Myocyte (in vitro differentiated cells): ENCODE results near the gene KRT73. TPM values are rescaled to one million over a fixed set of nuclear protein-coding genes. Genes with fewer than 3 reads are reported as not detected.

Source experiments
- DNase-seq: peaks from one replicate; pipeline ENCODE4 v3.0.0-alpha.2; 2012; ENCODE audit warnings: low read depth
- total RNA-seq: library from RNA; depleted of rRNA; stranded (reverse); fragments of >200 nt; gene quantifications from 2 replicates; pipeline ENCODE4 v1.2.3, GENCODE V29; 2014

KRT73 gene
- total RNA-seq, 1 donor from 2014 or later = not detected

- no peak for DNase-seq
Measured at GRCh38 chr12:52573743-52574142, 44.6 kb downstream of the KRT73 start, which contains the start of gene KRT74. KRT74 (minus strand) TSS chr12:52573843; CDS start chr12:52573777, 66 bp downstream.

GRCh38 chr12:52573306-52573705, 45.1 kb downstream of the KRT73 start:
- DNase-seq = no peak

- no peak for DNase-seq
Measured at GRCh38 chr12:52570511-52570910, 47.8 kb downstream of the KRT73 start.

GRCh38 chr12:52568111-52568510, 50.2 kb downstream of the KRT73 start:
- DNase-seq = no peak

GRCh38 chr12:52566847-52567291, 51.5 kb downstream of the KRT73 start:
- peak; percentile 3 for DNase-seq

GRCh38 chr12:52564582-52564981, 53.8 kb downstream of the KRT73 start:
- DNase-seq = no peak

GRCh38 chr12:52561880-52562449, 56.4 kb downstream of the KRT73 start:
- peak; percentile 6 for DNase-seq

- DNase-seq = no peak
Measured at GRCh38 chr12:52559979-52560378, 58.4 kb downstream of the KRT73 start.

GRCh38 chr12:52558781-52559445, 59.4 kb downstream of the KRT73 start:
- no peak for DNase-seq

Other genes with a start within 250 kb of the KRT73 start
- not detected in 2 replicates for gene KRT84, start 232.9 kb downstream of the KRT73 start, total RNA-seq
- not detected in 2 replicates for gene KRT82, start 212.2 kb downstream of the KRT73 start, total RNA-seq
- not detected in 2 replicates for gene KRT75, start 184.2 kb downstream of the KRT73 start, total RNA-seq
- gene KRT6B, start 166.4 kb downstream of the KRT73 start, total RNA-seq = not detected in 2 replicates
- gene KRT6C, start 144.8 kb downstream of the KRT73 start, total RNA-seq = not detected in 2 replicates
- not detected in 2 replicates for gene KRT6A, start 125.3 kb downstream of the KRT73 start, total RNA-seq
- gene KRT5, start 98.2 kb downstream of the KRT73 start, total RNA-seq = 2.8 and 3.3 TPM in 2 replicates
- gene KRT71, start 65.4 kb downstream of the KRT73 start, total RNA-seq = not detected in 2 replicates
- not detected in 2 replicates for gene KRT74, start 44.7 kb downstream of the KRT73 start, total RNA-seq
- not detected in 2 replicates for gene KRT72, start 17.1 kb downstream of the KRT73 start, total RNA-seq
- not detected in 2 replicates for gene KRT2, start 33.7 kb upstream of the KRT73 start, total RNA-seq
- gene KRT1, start 61.8 kb upstream of the KRT73 start, total RNA-seq = not detected in 2 replicates
- not detected in 2 replicates for gene KRT77, start 85.0 kb upstream of the KRT73 start, total RNA-seq
- not detected in 2 replicates for gene KRT76, start 158.8 kb upstream of the KRT73 start, total RNA-seq
- not detected in 2 replicates for gene KRT3, start 177.6 kb upstream of the KRT73 start, total RNA-seq
- gene KRT4, start 195.6 kb upstream of the KRT73 start, total RNA-seq = not detected in 2 replicates
- not detected in 2 replicates for gene KRT79, start 215.8 kb upstream of the KRT73 start, total RNA-seq
- not detected in 2 replicates for gene KRT78, start 230.4 kb upstream of the KRT73 start, total RNA-seq